AG09319 (cell line): Measurements from ENCODE around the gene GLIS1.
"Not testable (repeated sequence)": the region's sequence is repeated elsewhere in the genome, so short reads cannot be mapped to it uniquely, and the experiment has no call there.

Experiments used
- DNase-seq: peaks from one replicate; pipeline ENCODE4 v3.0.0-alpha.2; 2010; ENCODE audit warnings: low read depth; ENCODE audit errors: extremely low read depth
- TF ChIP-seq, protein P1 (sequence below): IDR thresholded peaks from 2 replicates; pipeline ENCODE4 v1.5.1; 2011; ENCODE audit warnings: low read depth, mild to moderate bottlenecking, inconsistent platforms, low read length, moderate library complexity

GLIS1 gene

GRCh38 chr1:53559854-53560580 is 178.9 kb downstream of the GLIS1 start:
- TF ChIP-seq, protein P1, sequence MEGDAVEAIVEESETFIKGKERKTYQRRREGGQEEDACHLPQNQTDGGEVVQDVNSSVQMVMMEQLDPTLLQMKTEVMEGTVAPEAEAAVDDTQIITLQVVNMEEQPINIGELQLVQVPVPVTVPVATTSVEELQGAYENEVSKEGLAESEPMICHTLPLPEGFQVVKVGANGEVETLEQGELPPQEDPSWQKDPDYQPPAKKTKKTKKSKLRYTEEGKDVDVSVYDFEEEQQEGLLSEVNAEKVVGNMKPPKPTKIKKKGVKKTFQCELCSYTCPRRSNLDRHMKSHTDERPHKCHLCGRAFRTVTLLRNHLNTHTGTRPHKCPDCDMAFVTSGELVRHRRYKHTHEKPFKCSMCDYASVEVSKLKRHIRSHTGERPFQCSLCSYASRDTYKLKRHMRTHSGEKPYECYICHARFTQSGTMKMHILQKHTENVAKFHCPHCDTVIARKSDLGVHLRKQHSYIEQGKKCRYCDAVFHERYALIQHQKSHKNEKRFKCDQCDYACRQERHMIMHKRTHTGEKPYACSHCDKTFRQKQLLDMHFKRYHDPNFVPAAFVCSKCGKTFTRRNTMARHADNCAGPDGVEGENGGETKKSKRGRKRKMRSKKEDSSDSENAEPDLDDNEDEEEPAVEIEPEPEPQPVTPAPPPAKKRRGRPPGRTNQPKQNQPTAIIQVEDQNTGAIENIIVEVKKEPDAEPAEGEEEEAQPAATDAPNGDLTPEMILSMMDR = no peak
- no peak for DNase-seq

- TF ChIP-seq, protein P1 = no peak
These were observed 179.6 kb downstream of the GLIS1 start for GRCh38 chr1:53559391-53559815.

DNA sequence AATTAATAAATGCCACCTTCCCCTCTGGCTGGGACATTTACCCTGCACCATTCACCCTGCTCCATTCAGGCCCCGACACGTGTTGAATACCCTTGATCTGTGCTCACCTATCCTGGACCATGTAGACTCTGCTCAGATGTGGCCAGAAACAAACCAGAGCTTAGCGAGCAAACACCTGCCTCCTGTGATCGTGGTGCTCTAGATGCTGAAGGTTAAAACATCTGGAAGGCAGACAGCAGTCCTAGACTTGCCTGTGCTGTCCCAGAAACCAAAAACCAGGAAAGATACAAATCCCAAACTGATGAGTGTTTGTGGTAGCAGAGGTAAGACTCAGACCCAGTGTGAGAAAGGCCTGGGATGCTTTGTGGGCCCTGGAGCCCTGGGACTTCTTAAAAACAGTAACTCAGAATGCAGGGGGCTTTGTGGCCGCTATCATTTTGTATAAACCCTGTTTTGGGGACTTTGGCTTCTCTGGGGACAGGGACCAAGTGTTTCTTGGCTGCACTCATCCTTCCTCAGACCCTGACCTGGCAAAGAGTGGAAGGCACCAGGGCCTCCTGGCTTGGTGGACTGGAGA is 180.1 kb downstream of the GLIS1 start:
- no peak for DNase-seq
- TF ChIP-seq, protein P1 = no peak

More at GRCh38 chr1:53559391-53559815, 179.6 kb downstream of the GLIS1 start:
- DNase-seq = no peak

GRCh38 chr1:53557830-53558738 is 180.9 kb downstream of the GLIS1 start:
- TF ChIP-seq, protein P1 = no peak
- DNase-seq = no peak

DNA sequence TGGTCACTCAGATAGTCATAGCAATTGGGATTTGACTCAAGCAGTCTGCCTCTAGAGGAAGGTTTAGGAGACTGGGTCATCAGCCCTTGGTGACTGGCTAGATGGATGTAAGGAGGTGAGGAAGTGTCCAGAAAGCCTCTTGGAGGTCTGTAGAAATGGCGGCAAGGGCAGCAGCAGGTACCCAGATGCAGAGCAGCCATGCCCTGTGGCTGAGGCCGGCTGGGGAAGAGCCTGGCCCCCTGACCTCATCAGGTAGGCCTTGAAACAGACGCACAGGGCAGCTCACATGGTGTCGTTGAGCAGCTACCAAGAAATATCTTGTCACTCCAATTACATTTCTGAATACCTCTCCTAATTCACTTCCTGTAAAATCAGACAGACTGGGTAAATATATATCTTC is 181.6 kb downstream of the GLIS1 start:
- DNase-seq = no peak
- TF ChIP-seq, protein P1 = no peak

DNA sequence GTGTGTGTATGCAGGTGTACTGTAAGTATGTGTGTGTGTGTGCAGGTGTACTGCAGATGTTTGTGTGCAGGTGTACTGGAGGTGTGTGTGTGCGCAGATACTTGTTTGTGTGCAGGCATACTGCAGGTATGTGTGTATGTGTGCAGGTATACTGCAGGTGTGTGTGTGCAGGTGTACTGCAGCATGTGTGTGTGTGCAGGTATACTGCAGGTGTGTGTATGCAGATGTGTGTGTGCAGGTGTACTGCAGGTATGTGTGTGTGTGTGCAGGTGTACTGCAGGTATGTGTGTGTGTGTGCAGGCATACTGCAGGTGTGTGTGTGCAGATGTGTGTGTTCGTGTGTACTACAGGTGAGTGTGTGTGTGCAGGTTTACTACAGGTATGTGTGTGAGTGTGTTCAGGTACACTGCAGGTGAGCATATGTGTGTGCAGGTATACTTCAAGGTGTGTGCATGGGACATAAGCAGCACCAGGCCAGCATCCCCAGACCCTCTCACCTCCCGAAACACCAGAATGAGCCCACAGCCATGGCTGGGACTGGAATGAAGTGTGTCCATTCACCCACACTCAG is 182.2 kb downstream of the GLIS1 start:
- TF ChIP-seq, protein P1 = no peak
- DNase-seq = no peak

DNA sequence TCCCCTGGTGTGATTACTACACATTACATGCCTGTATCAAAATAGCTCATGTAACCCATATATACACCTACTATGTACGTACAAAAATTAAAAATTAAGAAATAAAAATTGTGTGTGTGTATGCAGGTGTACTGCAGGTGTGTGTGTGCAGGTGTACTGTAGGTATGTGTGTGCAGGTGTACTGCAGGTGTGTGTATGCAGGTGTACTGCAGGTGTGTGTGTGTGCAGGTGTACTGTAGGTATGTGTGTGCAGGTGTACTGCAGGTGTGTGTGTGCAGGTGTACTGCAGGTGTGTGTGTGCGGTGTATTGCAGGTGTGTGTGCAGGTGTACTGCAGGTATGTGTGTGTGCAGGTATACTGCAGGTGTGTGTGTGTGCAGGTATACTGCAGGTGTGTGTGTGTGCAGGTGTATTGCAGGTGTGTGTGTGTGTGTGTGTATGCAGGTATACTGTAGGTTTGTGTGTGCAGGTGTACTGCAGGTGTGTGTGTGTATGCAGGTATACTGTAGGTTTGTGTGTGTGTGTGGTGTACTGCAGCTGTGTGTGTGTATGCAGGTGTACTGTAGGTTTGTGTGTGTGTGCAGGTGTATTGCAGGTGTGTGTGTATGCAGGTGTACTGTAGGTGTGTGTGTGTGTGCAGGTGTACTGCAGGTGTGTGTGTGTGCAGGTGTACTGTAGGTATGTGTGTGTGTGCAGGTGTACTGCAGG is 183.2 kb downstream of the GLIS1 start:
- not testable (repeated sequence) for DNase-seq
